Epithelial cell of alveolus of lung (primary cell): ENCODE data around the gene UBA52. TPM values are rescaled to one million over a fixed set of nuclear protein-coding genes. Genes with fewer than 3 reads are reported as not detected.

Source experiments
- total RNA-seq: library from RNA; depleted of rRNA; stranded (reverse); fragments of >200 nt; gene quantifications from 2 replicates; pipeline ENCODE4 v1.2.1, GENCODE V29; 2015

Gene UBA52
- total RNA-seq: 975 and 1,082 TPM in 2 replicates

DNA sequence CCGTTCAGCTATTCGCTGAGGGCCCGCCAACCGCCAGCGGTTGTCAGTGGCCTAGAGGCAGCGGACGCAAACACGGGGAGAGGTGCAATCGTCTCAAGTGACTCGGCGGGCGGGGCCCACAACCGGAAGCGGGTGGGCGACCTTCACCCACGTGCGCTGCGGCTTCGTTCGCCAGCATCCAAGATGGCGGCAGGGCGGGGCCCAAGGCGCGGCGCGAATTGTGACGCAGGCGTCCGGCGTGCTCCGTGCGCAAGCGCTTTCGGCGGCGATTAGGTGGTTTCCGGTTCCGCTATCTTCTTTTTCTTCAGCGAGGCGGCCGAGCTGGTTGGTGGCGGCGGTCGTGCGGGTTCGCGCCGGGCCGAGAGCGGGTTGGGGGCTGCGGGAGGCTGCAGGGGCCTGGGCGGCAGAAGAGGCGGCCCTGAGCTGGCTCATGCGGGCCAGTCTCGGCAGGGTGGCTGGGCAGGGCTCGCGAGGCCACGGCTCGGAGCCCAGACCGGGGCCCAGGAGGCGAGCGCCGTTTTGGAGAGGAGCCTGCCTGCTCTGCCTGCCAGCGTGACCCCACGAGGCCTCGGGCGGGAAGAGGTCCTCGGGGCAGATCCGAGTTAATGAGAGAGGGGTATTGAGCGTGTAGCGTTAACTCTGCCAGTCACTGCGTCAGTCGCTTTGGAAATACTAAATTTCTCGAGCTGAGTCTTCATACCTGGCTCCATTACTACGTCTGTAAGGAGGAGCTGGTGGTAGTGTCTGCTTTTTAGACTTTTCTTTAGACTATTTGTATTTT lies at the start of gene UBA52:
UBA52 (plus strand) TSS at position 294 of the 781 bp plus-strand sequence. CDS start 1,444 bp downstream, outside the sequence.

GRCh38 chr19:18542941-18543813 lies 28.5 kb upstream of the UBA52 start, which contains the start of gene FKBP8:
TSS of gene FKBP8 (minus strand) at chr19:18543573. CDS start at chr19:18541970, 1,603 bp downstream.

GRCh38 chr19:18557411-18558201 lies 14.1 kb upstream of the UBA52 start, which contains the start of gene KXD1:
TSS of gene KXD1 (plus strand) at chr19:18557870. CDS start at chr19:18562057, 4,187 bp downstream.

DNA sequence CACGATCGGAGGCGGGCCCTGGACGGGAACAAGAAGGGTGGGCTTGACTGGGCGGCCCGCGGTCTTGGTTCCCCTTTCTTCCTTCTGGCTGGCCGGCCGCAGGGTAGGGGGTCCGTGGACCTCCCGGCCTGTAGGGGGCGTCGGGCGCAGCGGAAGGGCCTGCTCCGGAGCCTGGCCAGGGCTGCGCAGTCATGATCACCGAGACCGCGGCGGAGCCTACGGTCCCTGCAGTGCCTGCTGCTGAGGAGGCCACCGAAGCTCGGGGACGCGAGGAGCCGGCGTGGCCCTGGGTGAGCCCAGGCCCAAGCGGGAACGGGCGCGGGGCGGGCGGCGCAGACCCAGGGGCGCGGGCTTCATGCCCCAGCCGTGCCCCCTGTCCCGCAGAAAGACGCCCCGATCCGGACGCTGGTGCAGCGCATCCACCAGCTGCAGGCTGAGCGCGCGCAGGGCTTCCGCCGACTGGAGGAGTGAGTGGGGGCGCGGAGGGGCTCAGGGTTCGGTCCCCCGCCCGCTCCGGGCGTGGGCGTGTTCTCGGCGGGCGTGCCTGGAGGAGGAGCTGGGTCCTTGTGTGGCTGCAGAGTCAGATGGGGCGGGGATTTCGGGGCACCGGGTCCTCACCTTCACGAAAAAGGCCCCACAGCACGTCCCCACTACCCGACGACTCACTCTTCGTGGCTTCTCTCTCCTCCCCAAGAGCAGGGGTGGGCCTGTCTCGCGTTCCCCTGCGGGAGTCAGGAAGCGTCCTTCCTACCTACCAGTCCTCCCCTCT lies 17.1 kb downstream of the UBA52 start, which contains the start of gene REX1BD:
REX1BD (plus strand) TSS at position 188 of the 769 bp plus-strand sequence; CDS start at position 192, 4 bp downstream.

DNA sequence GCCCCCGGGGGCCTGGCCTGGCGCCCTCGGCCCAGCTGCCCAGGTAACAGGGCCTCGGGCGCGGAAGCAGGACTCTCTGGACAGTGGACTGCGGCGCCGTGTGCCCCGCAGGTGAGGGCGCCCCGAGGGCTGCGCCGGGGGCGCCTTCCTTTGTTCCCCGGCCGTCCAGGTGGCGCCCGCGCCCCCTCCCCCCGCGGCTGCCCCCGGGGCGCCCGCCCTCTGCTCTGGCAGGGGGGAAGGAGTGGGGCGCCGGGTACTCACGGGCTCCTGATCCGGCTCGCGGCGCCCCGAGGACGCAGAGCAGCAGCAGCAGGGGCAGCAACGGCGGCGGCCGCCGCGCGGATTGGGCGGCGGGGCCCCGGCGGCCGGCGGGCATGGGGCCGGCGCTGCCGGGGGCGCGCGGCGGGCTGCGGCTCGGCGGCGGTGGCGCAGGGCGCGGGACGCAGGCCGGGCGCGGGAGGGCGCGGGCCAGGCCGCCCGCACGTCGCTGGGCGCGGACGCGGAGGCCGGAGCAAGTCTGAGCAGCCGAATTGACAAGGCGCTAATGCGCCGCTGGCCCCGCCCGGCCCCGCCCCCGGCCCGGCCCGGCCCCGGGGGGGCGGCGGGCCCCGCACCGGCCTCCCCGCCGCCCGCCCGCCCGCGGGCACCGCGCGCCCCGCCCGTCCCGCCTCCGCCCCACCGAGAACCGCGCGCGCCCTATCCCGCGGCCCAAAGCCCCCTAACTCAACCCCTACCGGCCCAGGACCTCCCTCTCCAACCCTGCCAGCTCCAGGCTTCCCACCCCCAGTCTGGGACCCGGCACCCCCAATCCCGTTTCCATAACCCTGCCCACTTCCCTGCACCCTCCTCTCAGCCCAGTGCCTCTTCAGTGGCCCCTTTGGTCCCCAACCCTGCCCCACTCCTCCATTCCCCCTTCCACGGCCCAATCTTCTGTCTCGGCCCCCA lies 34.9 kb downstream of the UBA52 start, which contains the start of gene CRLF1:
CRLF1 (minus strand) TSS at position 519 of the 945 bp plus-strand sequence; CDS start at position 376, 143 bp downstream.

GRCh38 chr19:18612772-18613588 lies 41.3 kb downstream of the UBA52 start, which contains the start of gene TMEM59L:
TSS of gene TMEM59L (plus strand) at chr19:18612870. CDS start at chr19:18612959, 89 bp downstream.

Other genes with a start within 250 kb of the UBA52 start
- gene LSM4, start 248.8 kb upstream of the UBA52 start, total RNA-seq: 182 and 407 TPM in 2 replicates
- 11.3 and 19.0 TPM in 2 replicates for gene PGPEP1, start 231.3 kb upstream of the UBA52 start, total RNA-seq
- 113 and 261 TPM in 2 replicates for gene GDF15, start 185.7 kb upstream of the UBA52 start, total RNA-seq
- gene LRRC25, start 174.2 kb upstream of the UBA52 start, total RNA-seq: not detected in 2 replicates
- 74.0 and 107 TPM in 2 replicates for gene SSBP4, start 152.5 kb upstream of the UBA52 start, total RNA-seq
- 45.0 and 55.7 TPM in 2 replicates for gene ISYNA1, start 133.7 kb upstream of the UBA52 start, total RNA-seq
- 13.8 and 18.8 TPM in 2 replicates for gene ELL, start 49.8 kb upstream of the UBA52 start, total RNA-seq
- 387 and 393 TPM in 2 replicates for gene FKBP8, start 28.3 kb upstream of the UBA52 start, total RNA-seq
- gene KXD1, start 14.0 kb upstream of the UBA52 start, total RNA-seq: 180 and 205 TPM in 2 replicates
- gene REX1BD, start 16.9 kb downstream of the UBA52 start, total RNA-seq: 60.7 and 107 TPM in 2 replicates
- gene CRLF1, start 34.9 kb downstream of the UBA52 start, total RNA-seq: 2.6 and 19.3 TPM in 2 replicates
- 0.26 and 3.8 TPM in 2 replicates for gene TMEM59L, start 41.0 kb downstream of the UBA52 start, total RNA-seq
- gene KLHL26, start 65.2 kb downstream of the UBA52 start, total RNA-seq: 5.8 and 9.1 TPM in 2 replicates
- gene CRTC1, start 111.8 kb downstream of the UBA52 start, total RNA-seq: 2.1 and 6.8 TPM in 2 replicates
- gene COMP, start 219.4 kb downstream of the UBA52 start, total RNA-seq: under 0.01 TPM in 1 of 2 replicates, not detected in the other